ENCODE data around the gene CADM4. TPM values are rescaled to one million over a fixed set of nuclear protein-coding genes. Genes with fewer than 3 reads are reported as not detected.
"Not testable (repeated sequence)": the region's sequence is repeated elsewhere in the genome, so short reads cannot be mapped to it uniquely, and the experiment has no call there.

Gene CADM4
- total RNA-seq, 1 donor from 2014 or later, result 52.4 TPM

GRCh38 chr19:43682824-43683661 lies 43.4 kb upstream of the CADM4 start:
- Mint-ChIP-seq H3K4me1 (ENCODE audit: low read depth, unreplicated experiment) (no peaks in the 10 kb centered on the region), H3K9me3 (ENCODE audit: unreplicated experiment) (peaks cover 4% of the 10 kb centered on the region), H3K36me3 (ENCODE audit: unreplicated experiment) (no peaks in the 10 kb centered on the region), H3K27ac (ENCODE audit: unreplicated experiment) (no peak overlapping the region), H3K27me3 (ENCODE audit: unreplicated experiment) (no peaks in the 10 kb centered on the region), H3K4me3 (ENCODE audit: unreplicated experiment) (no peak overlapping the region)
- DNase-seq, result no peak
- TF ChIP-seq CTCF (IDR thresholded peaks at IDR 0.05; ENCODE audit: partially characterized antibody, unreplicated experiment), result no peak

GRCh38 chr19:43682269-43682668 lies 42.6 kb upstream of the CADM4 start:
- not testable (repeated sequence) for H3K27ac Mint-ChIP-seq (ENCODE audit: unreplicated experiment); DNase-seq; H3K4me1 Mint-ChIP-seq (ENCODE audit: low read depth, unreplicated experiment); H3K9me3 Mint-ChIP-seq (ENCODE audit: unreplicated experiment); H3K4me3 Mint-ChIP-seq (ENCODE audit: unreplicated experiment); H3K36me3 Mint-ChIP-seq (ENCODE audit: unreplicated experiment); H3K27me3 Mint-ChIP-seq (ENCODE audit: unreplicated experiment)

GRCh38 chr19:43681821-43682220 lies 42.2 kb upstream of the CADM4 start:
- Mint-ChIP-seq H3K27ac (ENCODE audit: unreplicated experiment) (no peak overlapping the region), H3K4me1 (ENCODE audit: low read depth, unreplicated experiment) (no peaks in the 10 kb centered on the region), H3K27me3 (ENCODE audit: unreplicated experiment) (no peaks in the 10 kb centered on the region), H3K9me3 (ENCODE audit: unreplicated experiment) (peaks cover 1% of the 10 kb centered on the region), H3K36me3 (ENCODE audit: unreplicated experiment) (no peaks in the 10 kb centered on the region), H3K4me3 (ENCODE audit: unreplicated experiment) (no peak overlapping the region)
- DNase-seq, result no peak
- no peak for TF ChIP-seq CTCF (IDR thresholded peaks at IDR 0.05; ENCODE audit: partially characterized antibody, unreplicated experiment)

- peaks cover 4% of the 10 kb centered on the region for H3K9me3 Mint-ChIP-seq (ENCODE audit: unreplicated experiment)
- H3K36me3 Mint-ChIP-seq (ENCODE audit: unreplicated experiment), result no peaks in the 10 kb centered on the region
- no peak for DNase-seq
- no peak for TF ChIP-seq CTCF (IDR thresholded peaks at IDR 0.05; ENCODE audit: partially characterized antibody, unreplicated experiment)
- no peak overlapping the region for H3K4me3 Mint-ChIP-seq (ENCODE audit: unreplicated experiment)
- no peak overlapping the region for H3K27ac Mint-ChIP-seq (ENCODE audit: unreplicated experiment)
- peaks cover 2% of the 10 kb centered on the region for H3K27me3 Mint-ChIP-seq (ENCODE audit: unreplicated experiment)
- H3K4me1 Mint-ChIP-seq (ENCODE audit: low read depth, unreplicated experiment), result no peaks in the 10 kb centered on the region
Measured at GRCh38 chr19:43678512-43679261, 39.0 kb upstream of the CADM4 start.

GRCh38 chr19:43675906-43676305 lies 36.3 kb upstream of the CADM4 start:
- TF ChIP-seq CTCF (IDR thresholded peaks at IDR 0.05; ENCODE audit: partially characterized antibody, unreplicated experiment), result no peak
- Mint-ChIP-seq H3K4me1 (ENCODE audit: low read depth, unreplicated experiment) (no peaks in the 10 kb centered on the region), H3K27me3 (ENCODE audit: unreplicated experiment) (peaks cover 7% of the 10 kb centered on the region), H3K27ac (ENCODE audit: unreplicated experiment) (no peak overlapping the region), H3K36me3 (ENCODE audit: unreplicated experiment) (no peaks in the 10 kb centered on the region), H3K9me3 (ENCODE audit: unreplicated experiment) (peaks cover 4% of the 10 kb centered on the region), H3K4me3 (ENCODE audit: unreplicated experiment) (no peak overlapping the region)
- DNase-seq, result no peak
